Gastrocnemius medialis (tissue), 4 donors: ENCODE data around the gene NR2E1. TPM values are rescaled to one million over a fixed set of nuclear protein-coding genes. Genes with fewer than 3 reads are reported as not detected.

Source experiments
- ATAC-seq, 2 donors: fragments of 150-250 bp; one replicate each; pipeline ENCODE4 v1.9.1; 2016
- DNase-seq, 2 donors: peaks; one replicate each; pipeline ENCODE4 v3.0.0-alpha.2; 2019
- H3K27ac ChIP-seq, 4 donors: fragments of 200-600 bp; sonication (generic); 1 replicate in 1 of 4; 2 replicates in 3 of 4; pipeline ENCODE4 v1.5.1; 2016 to 2018; ENCODE audit warnings: mild to moderate bottlenecking in 2 of 4, moderate library complexity in 1 of 4
- H3K27me3 ChIP-seq, 3 donors: fragments of 200-600 bp; sonication (generic) in 2 of 3; 1 replicate in 1 of 3; 2 replicates in 2 of 3; pipeline versions ENCODE4 v1.5.1 to v1.6.0; 2016 to 2019; ENCODE audit warnings: mild to moderate bottlenecking in 1 of 3, moderate library complexity in 1 of 3
- H3K36me3 ChIP-seq, 2 donors: fragments of 200-600 bp; sonication (generic) in 1 of 2; one replicate each; pipeline ENCODE4 v1.5.1; 2017 to 2018
- H3K4me1 ChIP-seq, 2 donors: fragments of 200-600 bp; sonication (generic) in 1 of 2; one replicate each; pipeline ENCODE4 v1.5.1; 2016 to 2017; ENCODE audit warnings: mild to moderate bottlenecking in 2 of 2
- H3K4me3 ChIP-seq, 4 donors: fragments of 200-600 bp; sonication (generic) in 3 of 4; 1 replicate in 1 of 4; 2 replicates in 3 of 4; pipeline ENCODE4 v1.5.1; 2016 to 2019; ENCODE audit warnings: mild to moderate bottlenecking in 2 of 4
- H3K9me3 ChIP-seq, 3 donors: fragments of 200-600 bp; sonication (generic) in 2 of 3; 1 replicate in 1 of 3; 2 replicates in 2 of 3; pipeline ENCODE4 v1.5.1; 2016 to 2019
- POLR2A ChIP-seq, 2 donors: fragments of 450-650 bp; IDR thresholded peaks; one replicate each; pipeline ENCODE4 v1.6.1; 2017; ENCODE audit warnings: antibody characterized with exemption in 2 of 2, mild to moderate bottlenecking in 2 of 2, moderate library complexity in 2 of 2
- in situ Hi-C, 4 donors: fragments of 200-750 bp; cut with MboI; loops; one replicate each; pipeline versions ENCODE4 v1.15.0 to v1.8.0; 2017; ENCODE audit warnings: low sequenced_read_pairs in 4 of 4
- intact Hi-C: fragments of 100-400 bp; cut with DNase I; formaldehyde crosslinking; loops from one replicate; pipeline ENCODE4 v1.15.1; 2023; ENCODE audit warnings: low total_unique reads
- total RNA-seq, 4 donors: library from RNA; depleted of rRNA; stranded (reverse); fragments of >200 nt; gene quantifications; one replicate each; pipeline versions ENCODE4 v1.1.0 to v1.2.3, GENCODE V29; 2016
- TF ChIP-seq, protein P1 (sequence below), 5 experiments: fragments of 450-650 bp in 3 of 5; fragments of 200-600 bp in 2 of 5; sonication (generic) in 2 of 5; IDR thresholded peaks in 4 of 5; conservative IDR thresholded peaks in 1 of 5; 1 replicate in 4 of 5; 2 replicates in 1 of 5; pipeline ENCODE4 v1.5.1; 2016 to 2019; ENCODE audit warnings: antibody characterized with exemption in 5 of 5, mild to moderate bottlenecking in 3 of 5, moderate library complexity in 3 of 5

The NR2E1 gene
- total RNA-seq, 4 donors from 2014 or later = not detected

DNA sequence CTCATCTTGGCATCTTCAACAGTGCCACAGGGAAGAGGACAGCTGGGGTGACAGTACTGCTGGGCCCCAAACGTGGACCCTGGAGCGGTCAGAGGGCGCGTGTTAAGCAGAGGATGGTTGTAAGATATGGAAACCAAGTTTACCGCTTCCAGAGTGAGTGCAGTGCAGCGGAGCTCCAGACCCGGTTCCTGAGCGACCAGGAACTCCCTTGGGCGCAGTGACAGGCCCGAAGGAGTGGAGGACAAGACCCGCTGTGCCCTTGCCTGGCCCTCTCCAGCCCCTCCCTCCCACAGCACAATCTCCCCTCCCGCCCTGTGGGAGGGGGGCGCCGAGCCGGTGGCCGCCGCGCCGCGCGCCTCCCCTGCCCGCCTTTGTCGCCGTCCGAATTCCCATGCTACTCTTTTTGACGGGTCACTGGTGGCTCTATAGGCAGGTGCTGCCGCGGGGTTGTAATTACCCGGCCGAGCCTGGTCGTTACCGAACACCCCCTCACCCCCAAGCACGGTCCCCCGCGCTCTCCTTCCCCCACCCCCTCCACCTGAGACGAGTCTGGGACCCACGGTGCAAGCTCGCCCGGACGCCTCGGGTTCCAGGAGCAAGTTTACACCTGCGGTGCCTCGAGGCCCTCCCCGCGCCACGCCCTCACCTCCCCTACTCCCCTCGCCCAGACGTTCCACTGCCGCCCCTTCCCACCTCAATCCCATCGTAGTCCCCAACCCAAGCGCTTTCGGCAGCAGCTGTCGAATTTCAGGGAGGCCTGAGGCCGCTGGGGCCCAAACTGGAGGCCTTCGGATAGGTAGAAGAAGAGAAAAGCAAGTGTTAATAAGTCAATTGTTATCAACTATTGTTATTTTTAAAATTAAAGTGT lies 3.9 kb downstream of the NR2E1 start:
- ATAC-seq = no peak
- DNase-seq = no peak
- H3K36me3 ChIP-seq = no peaks in the 10 kb centered on the region
- no peak overlapping the region for H3K27ac ChIP-seq
- intact Hi-C loops (no loop called here), in situ Hi-C loops (no loop called here)
- TF ChIP-seq POLR2A (IDR thresholded peaks at IDR 0.05) = no peak
- TF ChIP-seq, protein P1, sequence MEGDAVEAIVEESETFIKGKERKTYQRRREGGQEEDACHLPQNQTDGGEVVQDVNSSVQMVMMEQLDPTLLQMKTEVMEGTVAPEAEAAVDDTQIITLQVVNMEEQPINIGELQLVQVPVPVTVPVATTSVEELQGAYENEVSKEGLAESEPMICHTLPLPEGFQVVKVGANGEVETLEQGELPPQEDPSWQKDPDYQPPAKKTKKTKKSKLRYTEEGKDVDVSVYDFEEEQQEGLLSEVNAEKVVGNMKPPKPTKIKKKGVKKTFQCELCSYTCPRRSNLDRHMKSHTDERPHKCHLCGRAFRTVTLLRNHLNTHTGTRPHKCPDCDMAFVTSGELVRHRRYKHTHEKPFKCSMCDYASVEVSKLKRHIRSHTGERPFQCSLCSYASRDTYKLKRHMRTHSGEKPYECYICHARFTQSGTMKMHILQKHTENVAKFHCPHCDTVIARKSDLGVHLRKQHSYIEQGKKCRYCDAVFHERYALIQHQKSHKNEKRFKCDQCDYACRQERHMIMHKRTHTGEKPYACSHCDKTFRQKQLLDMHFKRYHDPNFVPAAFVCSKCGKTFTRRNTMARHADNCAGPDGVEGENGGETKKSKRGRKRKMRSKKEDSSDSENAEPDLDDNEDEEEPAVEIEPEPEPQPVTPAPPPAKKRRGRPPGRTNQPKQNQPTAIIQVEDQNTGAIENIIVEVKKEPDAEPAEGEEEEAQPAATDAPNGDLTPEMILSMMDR (IDR thresholded peaks at IDR 0.05 in 4 of 5, conservative IDR thresholded peaks at IDR 0.05 in 1 of 5) = no peak
- H3K4me3 ChIP-seq = peak overlapping the region in 3 of 4 donors; percentile 20 to 52 (median 28)
- H3K9me3 ChIP-seq = no peaks in the 10 kb centered on the region
- H3K27me3 ChIP-seq = peaks cover 94 to 100% (median 99%) of the 10 kb centered on the region in 3 donors
- peaks cover 18 to 37% of the 10 kb centered on the region in 2 donors for H3K4me1 ChIP-seq

DNA sequence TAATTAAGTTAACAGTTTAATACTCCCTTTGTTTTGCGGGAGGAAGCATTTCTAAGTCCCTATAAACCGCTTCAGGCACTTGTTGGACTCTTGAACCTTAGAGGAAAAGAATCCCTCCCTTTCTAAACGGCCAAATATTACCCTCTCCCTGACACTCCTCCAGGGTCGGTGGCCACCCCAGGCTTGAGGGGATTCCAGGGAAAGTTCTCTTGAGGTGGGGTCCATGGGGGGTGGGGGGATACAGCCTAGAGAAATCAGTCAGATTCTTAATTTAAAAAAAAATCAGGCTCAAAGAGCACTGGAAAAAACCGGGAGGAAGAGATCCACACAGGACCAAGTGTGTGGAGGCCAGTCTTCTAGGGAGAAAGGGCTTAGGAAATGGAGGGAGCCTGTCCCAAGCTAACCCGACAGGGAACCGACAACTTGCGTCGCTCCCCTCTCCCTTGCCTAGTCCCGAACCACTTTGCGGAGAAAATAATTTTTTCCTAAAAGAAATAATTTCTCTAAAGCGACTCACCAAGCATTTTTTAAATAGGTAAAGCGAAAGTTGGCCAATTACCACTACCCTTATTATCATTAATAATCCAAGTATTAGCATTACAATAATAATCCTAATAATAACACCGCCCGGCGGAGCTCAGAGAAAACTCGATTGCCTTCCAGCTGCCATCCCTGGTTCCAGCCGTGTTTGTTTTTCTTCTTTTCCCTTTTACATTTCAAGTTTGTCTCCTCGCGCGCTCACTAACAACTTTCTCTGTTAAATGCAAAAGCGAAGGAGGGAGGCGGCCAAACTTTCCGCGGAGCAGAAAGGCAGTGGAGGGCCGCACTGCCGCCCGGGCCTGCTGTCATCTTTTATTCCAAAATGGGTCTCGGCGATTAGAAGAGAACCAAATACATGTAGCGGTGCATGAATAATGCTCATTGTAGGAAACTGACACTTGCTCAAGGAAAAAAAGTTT lies 4.8 kb downstream of the NR2E1 start:
- H3K27ac ChIP-seq = no peak overlapping the region
- intact Hi-C loops (no loop called here), in situ Hi-C loops (no loop called here)
- H3K9me3 ChIP-seq = no peaks in the 10 kb centered on the region
- no peak overlapping the region for H3K4me3 ChIP-seq
- H3K36me3 ChIP-seq = no peaks in the 10 kb centered on the region
- DNase-seq (no peak), ATAC-seq (no peak)
- no peak for TF ChIP-seq POLR2A (IDR thresholded peaks at IDR 0.05)
- TF ChIP-seq, protein P1 (IDR thresholded peaks at IDR 0.05 in 4 of 5, conservative IDR thresholded peaks at IDR 0.05 in 1 of 5) = no peak
- H3K27me3 ChIP-seq = peaks cover 94 to 100% (median 99%) of the 10 kb centered on the region in 3 donors
- peaks cover 19 to 36% of the 10 kb centered on the region in 2 donors for H3K4me1 ChIP-seq

DNA sequence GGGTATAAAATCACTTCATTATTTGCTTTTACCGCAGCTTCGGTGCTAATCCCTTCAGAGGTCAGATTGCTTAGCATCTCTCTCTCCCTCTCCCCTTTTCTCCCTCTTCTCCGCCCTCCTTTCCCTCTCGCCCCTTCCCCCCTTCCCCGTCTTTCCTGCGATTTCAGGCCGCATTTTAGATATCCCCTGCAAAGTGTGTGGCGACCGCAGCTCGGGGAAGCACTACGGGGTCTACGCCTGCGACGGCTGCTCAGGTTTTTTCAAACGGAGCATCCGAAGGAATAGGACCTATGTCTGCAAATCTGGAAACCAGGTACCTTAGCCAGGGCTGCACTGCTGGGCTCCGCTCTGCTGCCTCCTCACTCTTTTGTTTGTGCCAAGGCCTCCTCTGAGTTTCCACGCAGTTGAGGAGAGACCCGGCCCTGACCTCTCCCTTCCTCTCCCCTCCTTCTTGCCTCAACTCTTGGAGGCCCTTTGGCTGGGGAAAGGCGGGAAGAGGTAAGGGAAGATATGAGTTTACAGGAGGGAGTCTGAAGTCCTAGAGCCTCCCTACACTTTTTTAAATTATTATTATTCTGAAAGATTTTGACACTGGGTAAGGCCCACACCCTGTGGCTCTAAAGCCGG lies 5.6 kb downstream of the NR2E1 start:
- Histone ChIP-seq H3K36me3 (no peaks in the 10 kb centered on the region), H3K9me3 (no peaks in the 10 kb centered on the region), H3K27me3 (peaks cover 94 to 100% (median 99%) of the 10 kb centered on the region in 3 donors), H3K4me3 (no peak overlapping the region), H3K4me1 (peaks cover 20 to 37% of the 10 kb centered on the region in 2 donors), H3K27ac (no peak overlapping the region)
- intact Hi-C loops = no loop called here
- ATAC-seq (no peak), DNase-seq (no peak)
- in situ Hi-C loops = no loop called here
- TF ChIP-seq POLR2A (IDR thresholded peaks at IDR 0.05) = no peak
- TF ChIP-seq, protein P1 (IDR thresholded peaks at IDR 0.05 in 4 of 5, conservative IDR thresholded peaks at IDR 0.05 in 1 of 5) = no peak

DNA sequence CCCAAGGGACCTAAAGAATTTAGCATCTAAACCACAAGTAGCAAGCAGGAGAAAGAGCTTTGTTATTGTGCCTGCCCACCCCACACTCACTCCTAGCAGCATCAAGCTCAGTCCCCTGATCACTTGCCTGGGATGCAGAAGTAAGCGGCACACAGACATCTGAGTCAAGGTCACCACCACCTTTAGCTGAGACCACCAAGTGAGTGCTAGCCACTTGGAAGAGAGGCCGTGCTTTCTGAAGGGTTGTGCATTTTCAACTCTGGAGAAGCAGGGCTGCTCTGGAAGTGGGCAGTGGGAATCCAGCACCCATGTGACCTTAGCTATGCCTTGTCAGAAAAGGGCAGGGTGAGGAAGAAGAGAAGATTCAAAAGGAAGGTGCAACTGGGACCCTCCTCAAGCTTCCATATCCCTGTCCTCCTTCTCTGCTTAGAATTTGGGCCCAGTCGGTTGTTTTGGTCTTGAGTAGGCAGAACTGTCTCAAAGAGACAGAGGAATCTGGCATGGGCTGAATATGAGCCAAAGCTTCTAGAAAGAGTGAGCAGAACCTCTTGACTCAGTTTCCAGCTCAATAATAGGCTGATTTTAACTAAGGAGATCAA lies 6.2 kb downstream of the NR2E1 start:
- Histone ChIP-seq H3K9me3 (no peaks in the 10 kb centered on the region), H3K27ac (no peak overlapping the region), H3K36me3 (no peaks in the 10 kb centered on the region), H3K4me3 (no peak overlapping the region), H3K27me3 (peaks cover 94 to 99% (median 97%) of the 10 kb centered on the region in 3 donors), H3K4me1 (peaks cover 21 to 36% of the 10 kb centered on the region in 2 donors)
- TF ChIP-seq, protein P1 (IDR thresholded peaks at IDR 0.05 in 4 of 5, conservative IDR thresholded peaks at IDR 0.05 in 1 of 5) = no peak
- TF ChIP-seq POLR2A (IDR thresholded peaks at IDR 0.05) = no peak
- intact Hi-C loops = no loop called here
- in situ Hi-C loops = no loop called here
- no peak for DNase-seq
- no peak for ATAC-seq
